ENCODE data around the gene RNASEH2B.

The RNASEH2B gene

DNA sequence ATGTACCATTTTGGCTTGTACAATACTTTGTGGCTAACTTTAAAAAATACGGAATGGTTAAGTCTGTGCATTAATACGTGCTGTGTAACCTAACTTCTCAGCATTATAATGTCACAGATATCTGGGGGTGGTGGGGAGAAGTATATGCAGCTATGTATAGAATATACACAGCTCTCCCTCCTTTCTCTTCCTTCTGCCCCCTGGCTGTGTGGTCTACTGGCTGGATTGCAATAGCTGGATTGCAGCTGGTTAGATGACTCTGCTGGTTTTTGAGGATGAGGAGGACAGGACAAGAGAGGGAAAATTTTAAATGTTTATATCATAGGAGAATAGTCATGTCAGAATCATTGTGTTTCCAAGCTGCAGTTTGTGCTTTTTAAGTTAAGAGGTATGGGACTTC lies 9.7 kb downstream of the RNASEH2B start:
- TF ChIP-seq POLR2AphosphoS5 (IDR thresholded peaks at IDR 0.05; ENCODE audit: low read depth) = peak; percentile 48; the same call in 1 of the 2 replicates
- no peak for TF ChIP-seq REST (IDR thresholded peaks at IDR 0.05; ENCODE audit: insufficient replicate concordance, low read depth)
- TF ChIP-seq GABPA (IDR thresholded peaks at IDR 0.05; ENCODE audit: low read depth) = no peak
- no peak for TF ChIP-seq CTCF (IDR thresholded peaks at IDR 0.05; ENCODE audit: insufficient read depth, low read length)
- TF ChIP-seq SPI1 (IDR thresholded peaks at IDR 0.05; ENCODE audit: borderline replicate concordance, low read depth) = peak; percentile 13; the same call in 1 of the 2 replicates
- peak in 1 of 2 experiments; percentile 86 for DNase-seq (ENCODE audit: low read depth in 1 of 2, low spot score in 1 of 2)

DNA sequence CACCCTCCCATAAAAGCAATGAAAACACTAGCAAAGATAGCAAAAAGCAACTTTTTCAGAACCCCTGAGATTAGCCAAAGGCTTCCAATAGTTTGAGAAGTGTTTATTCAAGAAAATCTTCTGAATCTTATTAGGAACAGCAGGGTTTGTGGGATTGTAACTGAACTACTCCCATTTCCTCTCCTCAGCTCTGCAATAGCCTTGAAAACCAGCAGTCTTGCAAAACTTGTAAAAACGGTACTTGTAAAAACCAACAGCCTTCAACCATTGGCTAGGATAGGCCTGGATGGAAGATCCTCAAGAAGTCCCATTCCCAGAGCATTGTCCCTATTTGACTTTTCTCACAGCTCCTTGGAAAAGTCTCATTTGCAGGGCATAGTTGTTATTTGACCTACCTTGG lies 12.1 kb downstream of the RNASEH2B start:
- Histone ChIP-seq H3K27ac (replicated peaks) (peak overlapping the region; percentile 99), H3K4me3 (replicated peaks; ENCODE audit: insufficient read depth, low read length) (no peak overlapping the region), H3K27me3 (ENCODE audit: insufficient read depth, poor library complexity, severe bottlenecking) (no peaks in the 10 kb centered on the region)
- TF ChIP-seq CTCF (IDR thresholded peaks at IDR 0.05; ENCODE audit: insufficient read depth, low read length) = no peak
- TF ChIP-seq SPI1 (IDR thresholded peaks at IDR 0.05; ENCODE audit: borderline replicate concordance, low read depth) = peak; percentile 53; the same call in 1 of the 2 replicates
- peak in 1 of 2 experiments; percentile 64 for DNase-seq (ENCODE audit: low read depth in 1 of 2, low spot score in 1 of 2)

More for the DNA sequence above, 9.7 kb downstream of the RNASEH2B start:
- H3K27me3 ChIP-seq (ENCODE audit: insufficient read depth, poor library complexity, severe bottlenecking) = no peaks in the 10 kb centered on the region
- H3K27ac ChIP-seq (replicated peaks) = peak overlapping the region; percentile 99
- H3K4me3 ChIP-seq (replicated peaks; ENCODE audit: insufficient read depth, low read length) = no peak overlapping the region

DNA sequence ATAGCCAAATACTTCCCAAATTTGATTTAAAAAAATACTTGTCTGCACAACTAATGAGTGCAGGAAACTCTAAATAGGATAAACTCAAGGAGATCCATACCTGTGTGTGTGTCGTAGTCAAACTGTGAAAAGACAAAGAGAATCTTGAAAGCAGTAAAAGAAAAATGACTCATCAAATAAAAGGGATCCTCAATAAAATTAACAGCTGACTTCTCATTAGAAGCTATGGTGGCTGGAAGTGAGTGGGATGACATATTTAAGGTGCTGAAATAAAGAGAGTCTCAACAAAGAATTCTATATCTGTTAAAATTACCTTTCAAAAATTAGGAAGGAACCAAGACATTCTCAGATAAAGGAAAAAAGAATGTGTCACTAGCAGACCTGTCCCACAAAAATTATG lies 13.7 kb downstream of the RNASEH2B start:
- no peak overlapping the region for H3K4me3 ChIP-seq (replicated peaks; ENCODE audit: insufficient read depth, low read length)
- DNase-seq (ENCODE audit: low read depth in 1 of 2, low spot score in 1 of 2) = no peak
- TF ChIP-seq REST (IDR thresholded peaks at IDR 0.05; ENCODE audit: insufficient replicate concordance, low read depth) = no peak
- no peak for TF ChIP-seq SPI1 (IDR thresholded peaks at IDR 0.05; ENCODE audit: borderline replicate concordance, low read depth)
- TF ChIP-seq GABPA (IDR thresholded peaks at IDR 0.05; ENCODE audit: low read depth) = no peak
- TF ChIP-seq CTCF (IDR thresholded peaks at IDR 0.05; ENCODE audit: insufficient read depth, low read length) = no peak
- no peak for TF ChIP-seq POLR2AphosphoS5 (IDR thresholded peaks at IDR 0.05; ENCODE audit: low read depth)

GRCh38 chr13:50924025-50924424 lies 14.4 kb downstream of the RNASEH2B start:
- DNase-seq (ENCODE audit: low read depth in 1 of 2, low spot score in 1 of 2) = no peak
- no peak overlapping the region for H3K27ac ChIP-seq (replicated peaks)
- H3K4me3 ChIP-seq (replicated peaks; ENCODE audit: insufficient read depth, low read length) = no peak overlapping the region
- TF ChIP-seq CTCF (IDR thresholded peaks at IDR 0.05; ENCODE audit: insufficient read depth, low read length) (no peak), REST (IDR thresholded peaks at IDR 0.05; ENCODE audit: insufficient replicate concordance, low read depth) (no peak), GABPA (IDR thresholded peaks at IDR 0.05; ENCODE audit: low read depth) (no peak), POLR2AphosphoS5 (IDR thresholded peaks at IDR 0.05; ENCODE audit: low read depth) (no peak), SPI1 (IDR thresholded peaks at IDR 0.05; ENCODE audit: borderline replicate concordance, low read depth) (no peak)
- H3K27me3 ChIP-seq (ENCODE audit: insufficient read depth, poor library complexity, severe bottlenecking) = no peaks in the 10 kb centered on the region

More for the DNA sequence above, 13.7 kb downstream of the RNASEH2B start:
- H3K27ac ChIP-seq (replicated peaks) = peak overlapping the region; percentile 99
- H3K27me3 ChIP-seq (ENCODE audit: insufficient read depth, poor library complexity, severe bottlenecking) = no peaks in the 10 kb centered on the region

Data from HL-60 (cell line).